Inflammatory macrophage (primary cell): ENCODE results near the gene ALB.

Source experiments
- DNase-seq, 2 donors: peaks; one replicate each; pipeline ENCODE4 v3.0.0-alpha.2; 2020 to 2022

Gene ALB

GRCh38 chr4:73409012-73409862 lies 5.2 kb downstream of the ALB start:
- no peak for DNase-seq

GRCh38 chr4:73409978-73410548 lies 6.0 kb downstream of the ALB start:
- no peak for DNase-seq

- DNase-seq, result no peak
Measured at GRCh38 chr4:73410916-73411730, 7.0 kb downstream of the ALB start.

GRCh38 chr4:73411731-73412414 lies 7.8 kb downstream of the ALB start:
- no peak for DNase-seq

- DNase-seq, result no peak
Measured at GRCh38 chr4:73413294-73413755, 9.2 kb downstream of the ALB start.

- DNase-seq, result no peak
Measured at GRCh38 chr4:73414936-73415271, 10.8 kb downstream of the ALB start.

- DNase-seq, result no peak
Measured at GRCh38 chr4:73415807-73416238, 11.7 kb downstream of the ALB start.

GRCh38 chr4:73416423-73417087 lies 12.5 kb downstream of the ALB start:
- DNase-seq, result no peak

GRCh38 chr4:73417342-73417741 lies 13.3 kb downstream of the ALB start:
- no peak for DNase-seq

- no peak for DNase-seq
Measured at GRCh38 chr4:73417973-73418372, 13.9 kb downstream of the ALB start.

GRCh38 chr4:73418677-73419076 lies 14.6 kb downstream of the ALB start:
- DNase-seq, result no peak

- no peak for DNase-seq
Measured at GRCh38 chr4:73419106-73420038, 15.3 kb downstream of the ALB start.

- DNase-seq, result no peak
Measured at GRCh38 chr4:73420615-73421014, 16.5 kb downstream of the ALB start.

GRCh38 chr4:73421708-73422457 lies 17.8 kb downstream of the ALB start:
- no peak for DNase-seq

GRCh38 chr4:73422458-73422752 lies 18.3 kb downstream of the ALB start:
- no peak for DNase-seq

- no peak for DNase-seq
Measured at GRCh38 chr4:73423184-73423583, 19.1 kb downstream of the ALB start.

GRCh38 chr4:73426666-73427065 lies 22.6 kb downstream of the ALB start:
- no peak for DNase-seq

- DNase-seq, result no peak
Measured at GRCh38 chr4:73429118-73429517, 25.0 kb downstream of the ALB start.

- DNase-seq, result no peak
Measured at GRCh38 chr4:73429826-73430587, 25.9 kb downstream of the ALB start.

GRCh38 chr4:73431813-73432168 lies 27.7 kb downstream of the ALB start:
- DNase-seq, result no peak
